Sciatic nerve (tissue), 2 donors: ENCODE results near the gene SMC4. TPM values are rescaled to one million over a fixed set of nuclear protein-coding genes. Genes with fewer than 3 reads are reported as not detected.
"Not testable (repeated sequence)": the region's sequence is repeated elsewhere in the genome, so short reads cannot be mapped to it uniquely, and the experiment has no call there.

Experiments used
- ATAC-seq: fragments of 200-7000 bp; cut with Tn5 transposase; one replicate; pipeline ENCODE4 v1.9.1; 2020; ENCODE audit warnings: mild to moderate bottlenecking, moderate library complexity
- DNase-seq: peaks from one replicate; pipeline ENCODE4 v3.0.0-alpha.2; 2020; ENCODE audit warnings: low spot score
- intact Hi-C: fragments of 100-400 bp; cut with DNase I; formaldehyde crosslinking; loops from one replicate; pipeline ENCODE4 v1.14.2; 2022
- total RNA-seq: library from RNA; stranded (reverse); fragmentation: NEBNext Ultra II Directional; extraction: Animal tissue kit (Norgen Biotek cat#: 25700); gene quantifications from one replicate; pipeline ENCODE4 v1.2.1, GENCODE V29; 2021
- donor health status: DM: no; HTN: no; CAD: no.
- donor health status: DM: no; HTN: no; CAD: no.

Gene SMC4
- total RNA-seq, 1 donor from 2014 or later: 21.4 TPM

DNA sequence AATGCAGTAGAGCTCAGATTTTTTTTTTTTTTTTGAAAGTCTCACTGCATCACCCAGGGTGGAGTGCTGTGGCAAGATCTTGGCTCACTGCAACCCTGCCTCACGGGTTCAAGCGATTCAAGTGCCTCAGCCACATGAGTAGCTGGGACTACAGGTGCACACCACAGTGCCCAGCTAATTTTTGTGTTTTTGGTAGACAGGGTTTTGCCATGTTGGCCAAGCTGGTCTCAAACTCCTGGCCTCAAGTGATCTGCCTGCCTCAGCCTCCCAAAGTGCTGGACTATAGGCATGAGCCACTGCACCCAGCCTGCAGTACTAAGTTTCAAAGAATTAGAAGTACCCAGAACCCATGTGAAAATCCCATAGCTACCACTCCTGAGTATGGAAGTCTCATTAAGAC is 35.6 kb downstream of the SMC4 start:
- ATAC-seq (no peak), DNase-seq (no peak)
- intact Hi-C loops: no loop called here

- DNase-seq: no peak
- no peak for ATAC-seq
- intact Hi-C loops: no loop called here
These were observed 36.3 kb downstream of the SMC4 start for GRCh38 chr3:160435747-160436146.

GRCh38 chr3:160437083-160437455 is 37.6 kb downstream of the SMC4 start:
- intact Hi-C loops: no loop called here
- DNase-seq: no peak
- ATAC-seq: no peak

GRCh38 chr3:160440687-160441086 is 41.2 kb downstream of the SMC4 start:
- intact Hi-C loops: no loop called here
- DNase-seq: no peak
- ATAC-seq: no peak

GRCh38 chr3:160444411-160444810 is 45.0 kb downstream of the SMC4 start:
- DNase-seq: no peak
- no peak for ATAC-seq
- intact Hi-C loops: no loop called here

GRCh38 chr3:160445854-160446253 is 46.4 kb downstream of the SMC4 start:
- no peak for ATAC-seq
- no peak for DNase-seq
- intact Hi-C loops: no loop called here

DNA sequence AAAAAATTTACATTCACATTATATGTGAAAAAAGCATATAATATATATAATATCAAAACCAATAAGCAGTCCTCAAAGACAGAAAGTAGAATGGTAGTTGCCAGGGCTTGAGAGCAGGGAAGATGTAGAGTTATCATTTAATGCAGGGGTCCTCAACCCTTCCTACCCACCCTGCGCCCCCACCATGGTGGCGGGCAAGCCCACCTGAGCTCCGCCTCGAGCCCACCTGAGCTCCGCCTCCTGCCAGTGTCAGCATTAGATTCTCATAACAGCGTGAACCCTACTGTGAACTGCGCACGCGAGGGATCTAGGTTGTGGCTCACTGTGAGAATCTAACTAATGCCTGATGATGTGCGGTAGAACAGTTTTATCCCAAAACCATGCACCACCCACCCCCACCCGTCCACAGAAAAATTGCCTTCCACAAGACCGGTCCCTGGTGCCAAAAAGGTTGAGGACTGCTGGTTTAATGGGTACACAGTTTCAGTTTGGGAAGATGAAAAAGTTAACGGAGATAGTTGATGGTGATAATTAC is 47.1 kb downstream of the SMC4 start:
- ATAC-seq (no peak), DNase-seq (no peak)
- intact Hi-C loops: no loop called here

GRCh38 chr3:160447544-160447943 is 48.1 kb downstream of the SMC4 start:
- no peak for DNase-seq
- ATAC-seq: no peak
- intact Hi-C loops: no loop called here

DNA sequence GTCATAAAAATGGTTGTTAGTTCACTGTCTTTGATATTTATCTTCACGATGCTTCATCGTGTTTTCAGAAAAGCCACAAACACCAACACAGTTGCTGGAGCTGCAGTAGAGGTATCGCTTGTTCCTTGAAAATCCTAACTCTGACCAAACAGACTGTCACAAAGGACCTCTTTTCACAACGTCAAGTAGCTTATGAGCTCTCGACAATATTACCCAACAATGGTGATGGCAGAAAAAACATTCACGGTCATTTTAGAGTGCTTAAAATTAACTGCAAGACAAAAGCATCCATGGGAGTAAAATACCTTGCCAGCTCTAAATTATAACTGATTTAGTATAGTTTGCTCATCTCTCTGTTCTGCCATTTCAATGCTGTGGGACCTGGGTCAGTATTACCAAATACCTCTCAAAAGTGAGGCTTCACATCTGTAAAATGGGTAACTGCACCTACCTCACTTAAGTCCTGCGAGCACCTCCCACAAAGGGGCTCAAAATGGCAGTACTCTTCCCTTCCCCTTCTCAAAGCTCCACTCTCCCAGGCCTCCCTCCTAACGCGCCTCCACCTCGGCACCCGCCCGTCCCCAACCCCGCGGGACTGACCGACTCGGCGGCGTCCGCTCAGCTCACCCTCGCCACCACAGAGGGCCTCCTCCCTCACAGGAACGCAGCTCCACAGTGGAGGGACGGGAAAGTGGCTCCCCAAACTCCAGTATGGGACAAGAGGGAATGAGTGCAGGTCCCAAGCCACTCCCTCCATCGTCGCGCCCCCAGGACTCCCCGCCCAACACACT is 49.6 kb downstream of the SMC4 start:
- no peak for DNase-seq
- intact Hi-C loops: no loop called here
- peak; percentile 23 for ATAC-seq

GRCh38 chr3:160449636-160450598 is 50.5 kb downstream of the SMC4 start, which contains the start of gene TRIM59:
TSS of gene TRIM59 (minus strand) at chr3:160449786. CDS start at chr3:160439183, 10,603 bp downstream.
- DNase-seq (peak; percentile 80), ATAC-seq (peak; percentile 87)
- intact Hi-C loops: no loop called here

DNA sequence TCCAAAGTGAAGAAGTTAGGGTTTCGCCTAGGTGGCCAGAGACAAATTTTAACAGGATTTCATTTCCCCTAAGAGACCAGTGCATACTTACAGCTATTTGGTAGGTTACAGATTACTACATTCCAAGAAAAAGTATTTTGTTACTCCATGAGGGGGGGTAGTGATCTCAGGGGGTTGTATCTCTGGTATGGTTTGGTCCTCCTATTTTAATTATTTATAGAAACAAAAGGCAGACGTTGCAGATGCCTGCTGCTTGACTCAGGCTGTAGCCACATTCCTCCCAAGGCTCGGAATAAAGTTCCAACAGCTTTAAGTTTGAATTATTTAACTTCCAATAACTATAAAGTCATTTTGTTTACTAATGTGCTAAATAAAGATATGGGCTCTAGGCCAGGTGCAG is 51.4 kb downstream of the SMC4 start:
- intact Hi-C loops: no loop called here
- no peak for ATAC-seq

DNA sequence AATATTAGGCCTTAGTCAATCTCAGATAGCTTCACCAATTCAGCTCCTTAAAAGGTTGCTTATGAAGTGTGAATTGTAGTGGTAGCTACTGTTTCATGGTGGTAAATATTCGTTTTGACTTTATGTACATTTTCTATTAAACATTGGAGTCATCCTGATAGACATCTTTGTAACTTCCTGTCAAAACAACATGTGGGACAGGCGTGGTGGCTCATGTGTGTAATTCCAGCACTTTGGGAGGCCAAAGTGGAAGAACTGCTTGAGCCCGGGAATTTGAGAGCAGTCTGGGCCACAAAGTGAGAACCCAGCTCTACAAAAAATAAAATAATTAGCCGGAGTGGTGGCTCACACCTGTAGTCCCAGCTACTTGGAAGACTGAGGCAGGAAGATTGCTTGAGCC is 52.2 kb downstream of the SMC4 start:
- no peak for ATAC-seq
- intact Hi-C loops: no loop called here

More for the DNA sequence above, 51.4 kb downstream of the SMC4 start:
- DNase-seq: no peak

DNA sequence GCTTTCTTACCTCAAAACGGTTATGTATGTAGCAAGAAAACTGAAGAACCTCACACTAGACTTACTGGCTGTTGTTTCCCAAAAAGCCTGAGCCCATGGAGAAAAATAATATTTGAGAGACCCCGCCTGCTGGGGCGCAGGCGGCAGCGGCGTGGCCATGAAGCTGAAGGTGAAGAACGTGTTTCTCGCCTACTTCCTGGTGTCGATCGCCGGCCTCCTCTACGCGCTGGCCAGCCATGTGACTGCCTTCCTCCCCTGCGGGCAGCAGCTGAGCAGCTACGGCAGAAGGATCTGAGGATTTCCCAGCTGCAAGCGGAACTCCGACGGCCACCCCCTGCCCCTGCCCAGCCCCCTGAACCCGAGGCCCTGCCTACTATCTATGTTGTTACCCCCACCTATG is 52.8 kb downstream of the SMC4 start:
- intact Hi-C loops, ATAC-seq, DNase-seq: not testable (repeated sequence)

More for the DNA sequence above, 52.2 kb downstream of the SMC4 start:
- DNase-seq: no peak

DNA sequence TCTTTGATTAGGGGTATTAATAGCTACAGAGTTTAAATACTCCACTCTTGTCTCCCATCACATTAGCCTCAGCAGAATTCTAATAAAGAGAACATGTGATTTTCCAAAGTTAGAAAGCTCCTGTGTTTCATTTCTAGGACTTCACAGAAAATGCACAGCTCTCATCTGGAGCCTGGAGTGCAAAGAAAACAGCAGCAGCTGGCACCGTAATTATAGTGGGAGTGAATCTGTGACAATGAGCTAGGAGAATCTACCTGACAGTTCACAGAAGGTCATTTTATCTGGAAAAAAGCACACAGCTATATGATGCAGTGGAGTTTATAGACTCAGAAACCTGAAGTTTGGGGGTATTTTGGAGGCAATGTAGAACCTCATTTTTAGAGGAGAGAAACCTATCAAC is 55.5 kb downstream of the SMC4 start:
- DNase-seq (no peak), ATAC-seq (no peak)
- intact Hi-C loops: no loop called here

DNA sequence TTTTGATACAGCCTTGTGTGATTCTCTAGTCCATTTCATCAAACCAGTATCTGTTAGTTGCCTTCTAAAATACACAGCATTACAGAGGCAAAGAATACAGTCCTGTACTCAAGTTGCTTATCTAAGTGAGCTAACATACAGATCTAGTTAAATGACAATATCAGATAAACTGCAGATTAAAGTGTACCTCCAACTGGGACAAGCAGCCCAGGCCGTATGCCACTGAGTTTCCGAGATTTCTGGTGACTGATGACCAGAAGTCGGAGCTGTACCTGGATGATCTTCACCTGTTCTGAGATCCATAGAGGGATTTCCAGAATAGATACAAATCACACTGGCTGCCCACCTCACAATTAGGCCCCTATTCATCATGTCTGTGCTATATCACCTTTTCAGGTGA is 56.4 kb downstream of the SMC4 start:
- ATAC-seq (no peak), DNase-seq (no peak)
- intact Hi-C loops: no loop called here

GRCh38 chr3:160458151-160458550 is 58.7 kb downstream of the SMC4 start:
- intact Hi-C loops: no loop called here
- no peak for ATAC-seq
- DNase-seq: no peak

GRCh38 chr3:160459450-160459970 is 60.1 kb downstream of the SMC4 start:
- intact Hi-C loops: no loop called here
- no peak for ATAC-seq

GRCh38 chr3:160460033-160460432 is 60.6 kb downstream of the SMC4 start:
- ATAC-seq (no peak), DNase-seq (no peak)
- intact Hi-C loops: no loop called here

More at GRCh38 chr3:160459450-160459970, 60.1 kb downstream of the SMC4 start:
- DNase-seq: no peak

DNA sequence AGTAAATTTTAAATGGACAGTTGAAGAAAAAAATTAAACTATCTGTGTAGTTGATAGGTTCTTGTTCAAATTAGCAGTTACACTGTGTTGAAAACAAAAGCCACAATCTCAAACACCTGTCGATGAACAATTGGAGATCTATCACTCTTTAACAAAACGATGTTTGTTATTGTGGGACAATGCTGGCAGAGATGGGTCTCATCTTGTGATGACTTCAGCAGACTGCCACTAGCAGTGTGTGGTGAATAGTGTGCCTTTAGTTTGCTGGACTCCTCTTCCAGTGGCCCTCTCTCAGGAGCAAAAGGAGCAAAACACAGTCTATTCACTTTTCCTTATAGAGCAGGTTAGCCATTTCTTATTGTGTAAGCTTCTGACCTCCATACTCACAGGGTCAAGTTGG is 64.9 kb downstream of the SMC4 start:
- DNase-seq (no peak), ATAC-seq (no peak)
- intact Hi-C loops: no loop called here
